ENCODE data around the gene TBC1D9.

GRCh38 chr4:140753329-140753728, 2.9 kb downstream of the TBC1D9 start:
- no peak for TF ChIP-seq CTCF (IDR thresholded peaks at IDR 0.05 in 2 of 3, conservative IDR thresholded peaks at IDR 0.05 in 1 of 3; ENCODE audit: control insufficient read depth in 2 of 3, extremely low read depth in 1 of 3, insufficient read depth in 1 of 3, low read depth in 3 of 3, low read length in 3 of 3)
- TF ChIP-seq POLR2A (IDR thresholded peaks at IDR 0.05; ENCODE audit: low read depth, low read length): no peak
- TF ChIP-seq FOXM1 (IDR thresholded peaks at IDR 0.05; ENCODE audit: low read depth, low read length): no peak
- TF ChIP-seq MYC (IDR thresholded peaks at IDR 0.05; ENCODE audit: insufficient read depth, insufficient read length, insufficient replicate concordance, low read length, severe bottlenecking): no peak
- no peak for TF ChIP-seq ATF7 (IDR thresholded peaks at IDR 0.05; ENCODE audit: low read depth)
- no peak for TF ChIP-seq ZBED1 (IDR thresholded peaks at IDR 0.05; ENCODE audit: borderline replicate concordance)
- TF ChIP-seq SUZ12 (IDR thresholded peaks at IDR 0.05; ENCODE audit: unreplicated experiment): no peak
- TF ChIP-seq ZSCAN29 (IDR thresholded peaks at IDR 0.05): no peak
- no peak for TF ChIP-seq POLR2AphosphoS5 (IDR thresholded peaks at IDR 0.05; ENCODE audit: low read length)
- no peak for TF ChIP-seq ETV6 (conservative IDR thresholded peaks at IDR 0.05 in 1 of 2, IDR thresholded peaks at IDR 0.05 in 1 of 2; ENCODE audit: borderline replicate concordance in 1 of 2, low read depth in 1 of 2)
- no peak for TF ChIP-seq FOS (IDR thresholded peaks at IDR 0.05; ENCODE audit: borderline replicate concordance, extremely low read depth, insufficient read length)
